Uterus (tissue), 2 donors: Measurements from ENCODE around the gene DNTT.

Experiments
- POLR2A ChIP-seq, 2 donors: fragments of 450-650 bp; IDR thresholded peaks; one replicate each; pipeline ENCODE4 v1.6.1; 2016; ENCODE audit warnings: antibody characterized with exemption in 2 of 2, mild to moderate bottlenecking in 1 of 2, moderate library complexity in 1 of 2
- TF ChIP-seq, protein P1 (sequence below), 4 experiments: fragments of 200-600 bp in 2 of 4; fragments of 450-650 bp in 2 of 4; sonication (generic) in 2 of 4; IDR thresholded peaks; one replicate each; pipeline ENCODE4 v1.5.1; 2016 to 2019; ENCODE audit warnings: antibody characterized with exemption in 4 of 4, mild to moderate bottlenecking in 2 of 4, moderate library complexity in 1 of 4

GRCh38 chr10:96304230-96304629 is at the start of gene DNTT:
- TF ChIP-seq, protein P1, sequence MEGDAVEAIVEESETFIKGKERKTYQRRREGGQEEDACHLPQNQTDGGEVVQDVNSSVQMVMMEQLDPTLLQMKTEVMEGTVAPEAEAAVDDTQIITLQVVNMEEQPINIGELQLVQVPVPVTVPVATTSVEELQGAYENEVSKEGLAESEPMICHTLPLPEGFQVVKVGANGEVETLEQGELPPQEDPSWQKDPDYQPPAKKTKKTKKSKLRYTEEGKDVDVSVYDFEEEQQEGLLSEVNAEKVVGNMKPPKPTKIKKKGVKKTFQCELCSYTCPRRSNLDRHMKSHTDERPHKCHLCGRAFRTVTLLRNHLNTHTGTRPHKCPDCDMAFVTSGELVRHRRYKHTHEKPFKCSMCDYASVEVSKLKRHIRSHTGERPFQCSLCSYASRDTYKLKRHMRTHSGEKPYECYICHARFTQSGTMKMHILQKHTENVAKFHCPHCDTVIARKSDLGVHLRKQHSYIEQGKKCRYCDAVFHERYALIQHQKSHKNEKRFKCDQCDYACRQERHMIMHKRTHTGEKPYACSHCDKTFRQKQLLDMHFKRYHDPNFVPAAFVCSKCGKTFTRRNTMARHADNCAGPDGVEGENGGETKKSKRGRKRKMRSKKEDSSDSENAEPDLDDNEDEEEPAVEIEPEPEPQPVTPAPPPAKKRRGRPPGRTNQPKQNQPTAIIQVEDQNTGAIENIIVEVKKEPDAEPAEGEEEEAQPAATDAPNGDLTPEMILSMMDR (IDR thresholded peaks at IDR 0.05) = no peak
- TF ChIP-seq POLR2A (IDR thresholded peaks at IDR 0.05) = no peak
